ENCODE results near the gene ADD2.

DNA sequence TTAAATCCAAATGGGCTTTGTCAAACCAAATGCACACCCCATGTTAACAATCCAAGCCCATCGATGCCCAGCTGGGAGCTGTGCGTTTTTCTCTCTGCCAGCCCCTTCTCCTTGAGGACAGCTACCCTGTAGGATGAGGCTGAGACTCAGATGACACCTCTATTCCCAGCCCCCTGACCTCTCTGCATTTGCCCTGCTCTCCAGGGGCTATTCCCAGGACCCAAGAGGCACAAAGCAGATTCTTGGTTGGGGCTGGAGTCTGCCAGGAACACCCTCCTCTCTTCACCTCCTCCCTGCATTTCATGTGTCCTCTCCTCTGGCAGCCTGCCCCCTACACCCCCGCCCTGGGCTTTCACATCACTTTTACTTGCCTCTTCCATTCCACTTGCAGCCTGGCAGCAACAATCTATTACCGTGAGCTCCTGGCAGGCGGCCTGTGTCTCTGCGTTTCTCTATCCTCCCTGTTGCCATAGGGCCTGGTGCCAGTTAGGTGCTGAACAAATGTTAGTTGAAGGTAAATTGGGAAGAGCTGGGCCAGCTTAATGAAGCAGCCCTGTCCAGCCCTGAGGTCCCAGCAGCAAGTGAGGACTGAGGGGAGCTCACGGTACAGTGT lies 51.8 kb downstream of the ADD2 start:
- TF ChIP-seq, protein P1, sequence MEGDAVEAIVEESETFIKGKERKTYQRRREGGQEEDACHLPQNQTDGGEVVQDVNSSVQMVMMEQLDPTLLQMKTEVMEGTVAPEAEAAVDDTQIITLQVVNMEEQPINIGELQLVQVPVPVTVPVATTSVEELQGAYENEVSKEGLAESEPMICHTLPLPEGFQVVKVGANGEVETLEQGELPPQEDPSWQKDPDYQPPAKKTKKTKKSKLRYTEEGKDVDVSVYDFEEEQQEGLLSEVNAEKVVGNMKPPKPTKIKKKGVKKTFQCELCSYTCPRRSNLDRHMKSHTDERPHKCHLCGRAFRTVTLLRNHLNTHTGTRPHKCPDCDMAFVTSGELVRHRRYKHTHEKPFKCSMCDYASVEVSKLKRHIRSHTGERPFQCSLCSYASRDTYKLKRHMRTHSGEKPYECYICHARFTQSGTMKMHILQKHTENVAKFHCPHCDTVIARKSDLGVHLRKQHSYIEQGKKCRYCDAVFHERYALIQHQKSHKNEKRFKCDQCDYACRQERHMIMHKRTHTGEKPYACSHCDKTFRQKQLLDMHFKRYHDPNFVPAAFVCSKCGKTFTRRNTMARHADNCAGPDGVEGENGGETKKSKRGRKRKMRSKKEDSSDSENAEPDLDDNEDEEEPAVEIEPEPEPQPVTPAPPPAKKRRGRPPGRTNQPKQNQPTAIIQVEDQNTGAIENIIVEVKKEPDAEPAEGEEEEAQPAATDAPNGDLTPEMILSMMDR (IDR thresholded peaks at IDR 0.05; ENCODE audit: low read depth, low read length, poor library complexity, severe bottlenecking), result no peak
- no peak for TF ChIP-seq EZH2phosphoT487 (IDR thresholded peaks at IDR 0.05; ENCODE audit: borderline replicate concordance, low read length)

Data from DOHH2 (cell line).